OCI-LY7 (cell line): ENCODE data around the gene ST8SIA4. TPM values are rescaled to one million over a fixed set of nuclear protein-coding genes. Genes with fewer than 3 reads are reported as not detected.

Experiments used
- BruUV-seq: library from RNA; stranded (reverse); fragments of 400-500 nt; replicated peaks from 2 replicates; lab custom pipeline; 2021; lab: Mats Ljungman, UMichigan
- CTCF ChIA-PET: fragments of 300-600 bp; sonication (Branson Sonifier 250); formaldehyde crosslinking; loops from one replicate; lab custom pipeline; 2022; ENCODE audit warnings: antibody characterized with exemption; ENCODE audit not compliant: unreplicated experiment; lab: Charles Lee
- POLR2A ChIA-PET: fragments of 300-600 bp; sonication (Branson Sonifier 250); formaldehyde crosslinking; loops from one replicate; lab custom pipeline; 2022; ENCODE audit warnings: antibody characterized with exemption; lab: Charles Lee
- DNase-seq: peaks from one replicate; pipeline ENCODE4 v3.0.0-alpha.2; 2015; ENCODE audit warnings: low spot score
- H2AFZ ChIP-seq: fragments of 200-600 bp; sonication (generic), shearing (Covaris generic); 2 replicates; pipeline ENCODE4 v1.6.1; 2014; ENCODE audit warnings: mild to moderate bottlenecking, antibody characterized with exemption, low read length, moderate library complexity
- H3K27ac ChIP-seq: fragments of 200-600 bp; sonication (generic); 2 replicates; pipeline ENCODE4 v1.5.1; 2014; ENCODE audit warnings: mixed run types, low read depth, mild to moderate bottlenecking, moderate library complexity, low read length, inconsistent platforms; ENCODE audit not compliant: poor library complexity, severe bottlenecking
- H3K36me3 ChIP-seq: fragments of 200-600 bp; sonication (generic); 2 replicates; pipeline ENCODE4 v1.6.1; 2014; ENCODE audit warnings: mild to moderate bottlenecking, antibody characterized with exemption, low read length, moderate library complexity, mixed read lengths; ENCODE audit not compliant: insufficient read depth
- H3K4me1 ChIP-seq: fragments of 200-600 bp; sonication (generic); 2 replicates; pipeline ENCODE4 v1.5.1; 2014; ENCODE audit warnings: mild to moderate bottlenecking, low read length; ENCODE audit not compliant: insufficient read depth, poor library complexity, severe bottlenecking
- H3K4me2 ChIP-seq: fragments of 200-600 bp; sonication (generic); 2 replicates; pipeline ENCODE4 v1.6.1; 2014; ENCODE audit warnings: mild to moderate bottlenecking, low read length
- H3K4me3 ChIP-seq: fragments of 200-600 bp; sonication (generic); 2 replicates; pipeline ENCODE4 v1.5.1; 2014; ENCODE audit warnings: mild to moderate bottlenecking, low read depth, low read length; ENCODE audit not compliant: poor library complexity, severe bottlenecking
- H3K79me2 ChIP-seq: fragments of 200-600 bp; sonication (generic); 2 replicates; pipeline ENCODE4 v1.6.1; 2016; ENCODE audit warnings: low read depth, mild to moderate bottlenecking, low read length, moderate library complexity, mixed read lengths; ENCODE audit not compliant: insufficient read depth
- H3K9me2 ChIP-seq: fragments of 200-600 bp; sonication (generic); 2 replicates; pipeline ENCODE4 v1.6.1; 2016; ENCODE audit warnings: mild to moderate bottlenecking, low read length, mixed read lengths; ENCODE audit not compliant: insufficient read depth
- H3K9me3 ChIP-seq: fragments of 200-600 bp; sonication (generic); 2 replicates; pipeline ENCODE4 v1.6.1; 2014; ENCODE audit warnings: mild to moderate bottlenecking, mixed run types, low read length, mixed read lengths
- H4K20me1 ChIP-seq: fragments of 200-600 bp; sonication (generic); 2 replicates; pipeline ENCODE4 v1.6.1; 2014; ENCODE audit warnings: mild to moderate bottlenecking, antibody characterized with exemption, low read length, moderate library complexity, mixed read lengths; ENCODE audit not compliant: insufficient read depth
- EZH2phosphoT487 ChIP-seq: fragments of 200-600 bp; sonication (generic); IDR thresholded peaks from 2 replicates; pipeline ENCODE4 v1.6.1; 2018; ENCODE audit warnings: low read depth, borderline replicate concordance, mild to moderate bottlenecking, mixed run types, antibody characterized with exemption, low read length, moderate library complexity, mixed read lengths
- intact Hi-C: fragments of 100-400 bp; cut with micrococcal nuclease; formaldehyde crosslinking; loops from one replicate; pipeline ENCODE4 v1.10.0; 2022; ENCODE audit not compliant: unreplicated experiment
- total RNA-seq, 2 experiments: library from RNA; depleted of rRNA in 1 of 2; stranded (reverse); fragments of >200 nt in 1 of 2; shearing (Covaris generic) in 1 of 2; gene quantifications; 2 replicates each; pipeline ENCODE4 v1.2.3, GENCODE V29; 2014 to 2022
- TF ChIP-seq, protein P1 (sequence below): fragments of 200-600 bp; sonication (generic); conservative IDR thresholded peaks from 2 replicates; pipeline ENCODE4 v1.5.1; 2014; ENCODE audit warnings: mild to moderate bottlenecking, antibody characterized with exemption, low read length, moderate library complexity, mixed read lengths

The ST8SIA4 gene
- total RNA-seq, 2 experiments from 2014 or later: 10.2 to 40.3 TPM

DNA sequence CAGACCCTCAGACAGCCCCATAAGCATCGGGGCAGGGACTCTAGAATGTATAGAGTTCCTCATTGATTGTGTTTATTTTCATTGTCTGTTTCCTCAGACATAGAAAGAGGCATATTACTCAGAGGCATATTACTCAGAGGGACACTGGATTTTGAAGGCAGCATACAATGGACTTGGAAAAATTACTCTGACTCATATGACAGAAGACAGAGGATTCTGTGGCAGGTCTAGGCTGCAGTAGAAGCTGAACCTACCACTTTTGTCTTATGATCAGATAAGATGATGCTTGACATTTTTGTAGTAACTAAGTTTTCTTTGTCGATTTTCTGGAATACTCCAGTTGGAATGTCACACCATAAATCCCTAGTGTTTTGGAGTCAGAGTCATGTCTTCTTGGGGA lies 105.2 kb downstream of the ST8SIA4 start:
- peaks cover 47% of the 10 kb centered on the region; the same call in 1 of the 2 replicates for H3K9me3 ChIP-seq
- intact Hi-C loops: no loop called here
- BruUV-seq: no TSS peak
- ChIA-PET POLR2A (interaction anchor here (1.3 kb wide), 1 partner anchor 105 kb away, joined by 3 read pairs; the partner anchor contains the start of gene ST8SIA4), CTCF (no interaction called here)
- H3K4me1 ChIP-seq: no peaks in the 10 kb centered on the region
- peaks cover 26% of the 10 kb centered on the region; the same call in 1 of the 2 replicates for H3K36me3 ChIP-seq
- H3K9me2 ChIP-seq: no peaks in the 10 kb centered on the region
- no peak overlapping the region for H3K27ac ChIP-seq
- H3K4me3 ChIP-seq: no peak overlapping the region
- H3K79me2 ChIP-seq: no peaks in the 10 kb centered on the region
- TF ChIP-seq, protein P1, sequence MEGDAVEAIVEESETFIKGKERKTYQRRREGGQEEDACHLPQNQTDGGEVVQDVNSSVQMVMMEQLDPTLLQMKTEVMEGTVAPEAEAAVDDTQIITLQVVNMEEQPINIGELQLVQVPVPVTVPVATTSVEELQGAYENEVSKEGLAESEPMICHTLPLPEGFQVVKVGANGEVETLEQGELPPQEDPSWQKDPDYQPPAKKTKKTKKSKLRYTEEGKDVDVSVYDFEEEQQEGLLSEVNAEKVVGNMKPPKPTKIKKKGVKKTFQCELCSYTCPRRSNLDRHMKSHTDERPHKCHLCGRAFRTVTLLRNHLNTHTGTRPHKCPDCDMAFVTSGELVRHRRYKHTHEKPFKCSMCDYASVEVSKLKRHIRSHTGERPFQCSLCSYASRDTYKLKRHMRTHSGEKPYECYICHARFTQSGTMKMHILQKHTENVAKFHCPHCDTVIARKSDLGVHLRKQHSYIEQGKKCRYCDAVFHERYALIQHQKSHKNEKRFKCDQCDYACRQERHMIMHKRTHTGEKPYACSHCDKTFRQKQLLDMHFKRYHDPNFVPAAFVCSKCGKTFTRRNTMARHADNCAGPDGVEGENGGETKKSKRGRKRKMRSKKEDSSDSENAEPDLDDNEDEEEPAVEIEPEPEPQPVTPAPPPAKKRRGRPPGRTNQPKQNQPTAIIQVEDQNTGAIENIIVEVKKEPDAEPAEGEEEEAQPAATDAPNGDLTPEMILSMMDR: no peak
- TF ChIP-seq EZH2phosphoT487: no peak
- no peaks in the 10 kb centered on the region for H4K20me1 ChIP-seq
- no peak overlapping the region for H3K4me2 ChIP-seq
- no peak for DNase-seq
- no peak overlapping the region for H2AFZ ChIP-seq

- Histone ChIP-seq H3K36me3 (peaks cover 25% of the 10 kb centered on the region; the same call in 1 of the 2 replicates), H3K27ac (no peak overlapping the region), H4K20me1 (no peaks in the 10 kb centered on the region), H3K4me1 (no peaks in the 10 kb centered on the region), H3K79me2 (no peaks in the 10 kb centered on the region), H2AFZ (no peak overlapping the region), H3K4me3 (no peak overlapping the region), H3K9me2 (no peaks in the 10 kb centered on the region), H3K4me2 (no peak overlapping the region), H3K9me3 (peaks cover 47% of the 10 kb centered on the region; the same call in 1 of the 2 replicates)
- TF ChIP-seq EZH2phosphoT487: no peak
- TF ChIP-seq, protein P1: no peak
- no peak for DNase-seq
- no TSS peak for BruUV-seq
- intact Hi-C loops: no loop called here
- CTCF ChIA-PET: no interaction called here
- POLR2A ChIA-PET: interaction anchor here (0.7 to 1.2 kb wide), 6 partner anchors 9 to 92 kb away, joined by 3 to 9 read pairs (median 4); no protein-coding TSS in a partner anchor
Observed at GRCh38 chr5:100796851-100797250, 106.2 kb downstream of the ST8SIA4 start.

GRCh38 chr5:100794844-100795243 lies 108.2 kb downstream of the ST8SIA4 start:
- no peak overlapping the region for H2AFZ ChIP-seq
- no peak for DNase-seq
- H4K20me1 ChIP-seq: no peaks in the 10 kb centered on the region
- H3K79me2 ChIP-seq: no peaks in the 10 kb centered on the region
- ChIA-PET CTCF (no interaction called here), POLR2A (interaction anchor here (0.6 kb wide), 1 partner anchor 103 kb away, joined by 3 read pairs; no protein-coding TSS in a partner anchor)
- no peak overlapping the region for H3K4me3 ChIP-seq
- no peaks in the 10 kb centered on the region for H3K9me2 ChIP-seq
- H3K9me3 ChIP-seq: peaks cover 45% of the 10 kb centered on the region; the same call in 1 of the 2 replicates
- H3K4me1 ChIP-seq: peaks cover 19% of the 10 kb centered on the region
- intact Hi-C loops: no loop called here
- no TSS peak for BruUV-seq
- H3K4me2 ChIP-seq: no peak overlapping the region
- TF ChIP-seq, protein P1: no peak
- no peak for TF ChIP-seq EZH2phosphoT487
- H3K27ac ChIP-seq: no peak overlapping the region
- H3K36me3 ChIP-seq: peaks cover 25% of the 10 kb centered on the region; the same call in 1 of the 2 replicates
